Mesenchymal stem cell (in vitro differentiated cells and primary cell): ENCODE data around the gene COPZ2.
"Not testable (repeated sequence)": the region's sequence is repeated elsewhere in the genome, so short reads cannot be mapped to it uniquely, and the experiment has no call there.

Source experiments
- DNase-seq: peaks from one replicate; pipeline ENCODE4 v3.0.0-alpha.2; 2013
- H2AFZ ChIP-seq: one replicate; pipeline ENCODE4 v1.6.1; 2013; ENCODE audit warnings: low read depth, mild to moderate bottlenecking, control low read depth, inconsistent platforms, low read length, moderate library complexity
- H2AK5ac ChIP-seq: 2 replicates; pipeline ENCODE4 v1.6.1; 2013; ENCODE audit warnings: low read length, moderate library complexity, mild to moderate bottlenecking, inconsistent platforms; ENCODE audit not compliant: severe bottlenecking
- H2BK120ac ChIP-seq: one replicate; pipeline ENCODE4 v1.6.1; 2013; ENCODE audit warnings: low read depth, mild to moderate bottlenecking, inconsistent platforms, low read length, moderate library complexity
- H2BK12ac ChIP-seq, 2 experiments: one replicate each; pipeline ENCODE4 v1.6.1; 2013; ENCODE audit warnings: inconsistent platforms in 2 of 2, low read length in 2 of 2, mild to moderate bottlenecking in 2 of 2, moderate library complexity in 2 of 2, control low read depth in 1 of 2
- H2BK15ac ChIP-seq: one replicate; pipeline ENCODE4 v1.6.1; 2013; ENCODE audit warnings: mild to moderate bottlenecking, low read depth, inconsistent platforms; ENCODE audit not compliant: poor library complexity, severe bottlenecking
- H2BK5ac ChIP-seq: 2 replicates; pipeline ENCODE4 v1.6.1; 2013; ENCODE audit warnings: low read depth, mild to moderate bottlenecking, low read length, control low read depth, inconsistent platforms; ENCODE audit not compliant: poor library complexity, severe bottlenecking
- H3K14ac ChIP-seq, 2 experiments: one replicate each; pipeline ENCODE4 v1.6.1; 2013; ENCODE audit warnings: inconsistent platforms in 2 of 2, low read length in 2 of 2, control low read depth in 1 of 2, mild to moderate bottlenecking in 1 of 2, moderate library complexity in 1 of 2
- H3K18ac ChIP-seq, 2 experiments: one replicate each; pipeline ENCODE4 v1.6.1; 2013; ENCODE audit warnings: inconsistent platforms in 2 of 2, low read length in 2 of 2, control low read depth in 1 of 2, low read depth in 1 of 2, mild to moderate bottlenecking in 1 of 2
- H3K23ac ChIP-seq, 2 experiments: one replicate each; pipeline ENCODE4 v1.6.1; 2013; ENCODE audit warnings: inconsistent platforms in 2 of 2, low read length in 2 of 2, mild to moderate bottlenecking in 2 of 2, moderate library complexity in 2 of 2, control low read depth in 1 of 2
- H3K27ac ChIP-seq: 2 replicates; pipeline ENCODE4 v1.5.1; 2013; ENCODE audit warnings: mild to moderate bottlenecking, moderate library complexity, low read length, control low read depth, inconsistent platforms; ENCODE audit not compliant: poor library complexity, severe bottlenecking
- H3K27me3 ChIP-seq, 2 experiments: 2 replicates each; pipeline versions ENCODE4 v1.6.1 to v1.7.0; 2013; ENCODE audit warnings: low read length in 2 of 2, mild to moderate bottlenecking in 2 of 2, moderate library complexity in 2 of 2, control low read depth in 1 of 2, inconsistent platforms in 1 of 2; ENCODE audit not compliant: control insufficient read depth in 1 of 2, insufficient read depth in 1 of 2
- H3K36me3 ChIP-seq, 2 experiments: 2 replicates each; pipeline versions ENCODE4 v1.6.1 to v1.7.0; 2013; ENCODE audit warnings: low read length in 2 of 2, control low read depth in 1 of 2, inconsistent platforms in 1 of 2, low read depth in 1 of 2, mild to moderate bottlenecking in 1 of 2; ENCODE audit not compliant: insufficient read depth in 2 of 2, control insufficient read depth in 1 of 2
- H3K4ac ChIP-seq, 2 experiments: one replicate each; pipeline ENCODE4 v1.6.1; 2013; ENCODE audit warnings: inconsistent platforms in 2 of 2, low read length in 2 of 2, mild to moderate bottlenecking in 2 of 2, moderate library complexity in 2 of 2, control low read depth in 1 of 2, low read depth in 1 of 2
- H3K4me1 ChIP-seq: 2 replicates; pipeline ENCODE4 v1.6.1; 2013; ENCODE audit warnings: low read depth, low read length, control low read depth; ENCODE audit not compliant: control insufficient read depth, insufficient read depth
- H3K4me2 ChIP-seq: 2 replicates; pipeline ENCODE4 v1.6.1; 2013; ENCODE audit warnings: low read length, mild to moderate bottlenecking, inconsistent platforms; ENCODE audit not compliant: poor library complexity, severe bottlenecking
- H3K4me3 ChIP-seq, 2 experiments: 2 replicates each; pipeline versions ENCODE4 v1.5.1 to v1.7.0; 2013; ENCODE audit warnings: low read length in 2 of 2, mild to moderate bottlenecking in 2 of 2, control low read depth in 1 of 2, low read depth in 1 of 2; ENCODE audit not compliant: insufficient read depth in 1 of 2
- H3K79me1 ChIP-seq: replicated peaks from 2 replicates; pipeline ENCODE4 v1.6.1; 2013; ENCODE audit warnings: mild to moderate bottlenecking, control low read depth, low read length, inconsistent platforms; ENCODE audit not compliant: poor library complexity, severe bottlenecking
- H3K9ac ChIP-seq: 2 replicates; pipeline ENCODE4 v1.7.0; 2013; ENCODE audit warnings: mild to moderate bottlenecking, low read length, moderate library complexity
- H3K9me3 ChIP-seq: 2 replicates; pipeline ENCODE4 v1.7.0; 2013; ENCODE audit warnings: mild to moderate bottlenecking, low read length; ENCODE audit not compliant: control insufficient read depth
- H4K8ac ChIP-seq: one replicate; pipeline ENCODE4 v1.6.1; 2013; ENCODE audit warnings: inconsistent platforms, mild to moderate bottlenecking, low read length, moderate library complexity
- H4K91ac ChIP-seq: one replicate; pipeline ENCODE4 v1.6.1; 2013; ENCODE audit warnings: mild to moderate bottlenecking, low read length, inconsistent platforms
- WGBS: methylation state at CpG from one replicate; pipeline ENCODE4 v1.1.7; 2013; ENCODE audit warnings: mixed read lengths; 5-methylcytosine and 5-hydroxymethylcytosine counted together

Gene COPZ2

GRCh38 chr17:48001657-48002056 lies 35.9 kb downstream of the COPZ2 start:
- DNase-seq, H3K79me1 ChIP-seq, H3K27me3 ChIP-seq, H3K23ac ChIP-seq, H3K36me3 ChIP-seq, H3K14ac ChIP-seq, H3K4me3 ChIP-seq, H2BK5ac ChIP-seq, H4K8ac ChIP-seq, H4K91ac ChIP-seq, H3K4me2 ChIP-seq, H3K9me3 ChIP-seq, H2AFZ ChIP-seq, H2BK15ac ChIP-seq: not testable (repeated sequence)
- 99% methylated on average over 2 of the region's 5 CpGs for WGBS
- H2BK12ac ChIP-seq, result peak overlapping the region in 1 of 2 experiments; percentile 77
- peak overlapping the region; percentile 93 for H2BK120ac ChIP-seq
- H3K4ac ChIP-seq, result peak overlapping the region in 1 of 2 experiments; percentile 68
- H3K27ac ChIP-seq, result peak overlapping the region; percentile 98
- H3K4me1 ChIP-seq, result peaks cover 30% of the 10 kb centered on the region
- H3K9ac ChIP-seq, result peak overlapping the region; percentile 80
- H2AK5ac ChIP-seq, result peak overlapping the region; percentile 82
- peak overlapping the region; percentile 29 to 43 for H3K18ac ChIP-seq

- Histone ChIP-seq H3K4me1 (peaks cover 31% of the 10 kb centered on the region), H3K79me1 (no peaks in the 10 kb centered on the region), H2BK120ac (no peak overlapping the region), H2BK15ac (no peak overlapping the region), H3K27me3 (peaks cover 0 to 3% of the 10 kb centered on the region in 2 experiments), H3K4me2 (no peak overlapping the region), H3K9me3 (no peaks in the 10 kb centered on the region), H2BK12ac (no peak overlapping the region), H3K23ac (no peak overlapping the region), H3K4ac (peak overlapping the region in 1 of 2 experiments; percentile 38), H3K18ac (no peak overlapping the region), H3K27ac (no peak overlapping the region), H2AK5ac (peak overlapping the region; percentile 62), H2BK5ac (no peak overlapping the region), H4K91ac (no peak overlapping the region), H4K8ac (no peak overlapping the region), H3K4me3 (no peak overlapping the region), H2AFZ (no peak overlapping the region), H3K9ac (no peak overlapping the region), H3K36me3 (no peaks in the 10 kb centered on the region), H3K14ac (no peak overlapping the region)
- peak; percentile 50 for DNase-seq
- WGBS, result 100% methylated on average over 1 of the region's 1 CpG
Measured at GRCh38 chr17:48001197-48001596, 36.4 kb downstream of the COPZ2 start.

GRCh38 chr17:47999582-47999981 lies 38.0 kb downstream of the COPZ2 start:
- H3K18ac ChIP-seq, result peak overlapping the region in 1 of 2 experiments; percentile 79
- H3K4ac ChIP-seq, result no peak overlapping the region
- no peak overlapping the region for H3K27ac ChIP-seq
- peak overlapping the region; percentile 84 for H4K8ac ChIP-seq
- peaks cover 0 to 14% of the 10 kb centered on the region in 2 experiments for H3K27me3 ChIP-seq
- no peak overlapping the region for H3K14ac ChIP-seq
- no peaks in the 10 kb centered on the region for H3K79me1 ChIP-seq
- peak overlapping the region; percentile 1 for H2AFZ ChIP-seq
- no peak overlapping the region for H3K4me3 ChIP-seq
- H4K91ac ChIP-seq, result peak overlapping the region; percentile 65
- peak overlapping the region; percentile 52 for H2BK120ac ChIP-seq
- no peak overlapping the region for H3K4me2 ChIP-seq
- no peak overlapping the region for H2BK5ac ChIP-seq
- H2BK15ac ChIP-seq, result peak overlapping the region; percentile 44
- no peak overlapping the region for H2AK5ac ChIP-seq
- peak overlapping the region; percentile 27 to 73 for H2BK12ac ChIP-seq
- H3K9ac ChIP-seq, result peak overlapping the region; percentile 42
- H3K9me3 ChIP-seq, result no peaks in the 10 kb centered on the region
- H3K23ac ChIP-seq, result no peak overlapping the region
- DNase-seq, result peak; percentile 39
- H3K36me3 ChIP-seq, result no peaks in the 10 kb centered on the region
- peaks cover 27% of the 10 kb centered on the region for H3K4me1 ChIP-seq
- whole genome bisulfite sequencing, result 33% methylated on average over 4 of the region's 4 CpGs

- Histone ChIP-seq H3K18ac (peak overlapping the region in 1 of 2 experiments; percentile 14), H4K8ac (no peak overlapping the region), H3K27me3 (peaks cover 0 to 20% of the 10 kb centered on the region in 2 experiments), H2BK120ac (no peak overlapping the region), H3K79me1 (no peaks in the 10 kb centered on the region), H3K14ac (no peak overlapping the region), H3K4me3 (no peak overlapping the region), H3K4ac (no peak overlapping the region), H3K36me3 (no peaks in the 10 kb centered on the region), H3K27ac (no peak overlapping the region), H2AK5ac (no peak overlapping the region), H3K4me2 (no peak overlapping the region), H3K4me1 (peaks cover 18% of the 10 kb centered on the region), H2BK5ac (no peak overlapping the region), H3K9me3 (no peaks in the 10 kb centered on the region), H4K91ac (no peak overlapping the region), H3K23ac (no peak overlapping the region), H2BK12ac (peak overlapping the region in 1 of 2 experiments; percentile 15), H2AFZ (no peak overlapping the region), H3K9ac (no peak overlapping the region), H2BK15ac (no peak overlapping the region)
- WGBS, result 92% methylated on average over 6 of the region's 7 CpGs
- no peak for DNase-seq
Measured at GRCh38 chr17:47998044-47998443, 39.6 kb downstream of the COPZ2 start.
